ENCODE measurements around the gene CTBP1. TPM values are rescaled to one million over a fixed set of nuclear protein-coding genes. Genes with fewer than 3 reads are reported as not detected.

The CTBP1 gene
- total RNA-seq, 1 donor from 2014 or later = 109 TPM

DNA sequence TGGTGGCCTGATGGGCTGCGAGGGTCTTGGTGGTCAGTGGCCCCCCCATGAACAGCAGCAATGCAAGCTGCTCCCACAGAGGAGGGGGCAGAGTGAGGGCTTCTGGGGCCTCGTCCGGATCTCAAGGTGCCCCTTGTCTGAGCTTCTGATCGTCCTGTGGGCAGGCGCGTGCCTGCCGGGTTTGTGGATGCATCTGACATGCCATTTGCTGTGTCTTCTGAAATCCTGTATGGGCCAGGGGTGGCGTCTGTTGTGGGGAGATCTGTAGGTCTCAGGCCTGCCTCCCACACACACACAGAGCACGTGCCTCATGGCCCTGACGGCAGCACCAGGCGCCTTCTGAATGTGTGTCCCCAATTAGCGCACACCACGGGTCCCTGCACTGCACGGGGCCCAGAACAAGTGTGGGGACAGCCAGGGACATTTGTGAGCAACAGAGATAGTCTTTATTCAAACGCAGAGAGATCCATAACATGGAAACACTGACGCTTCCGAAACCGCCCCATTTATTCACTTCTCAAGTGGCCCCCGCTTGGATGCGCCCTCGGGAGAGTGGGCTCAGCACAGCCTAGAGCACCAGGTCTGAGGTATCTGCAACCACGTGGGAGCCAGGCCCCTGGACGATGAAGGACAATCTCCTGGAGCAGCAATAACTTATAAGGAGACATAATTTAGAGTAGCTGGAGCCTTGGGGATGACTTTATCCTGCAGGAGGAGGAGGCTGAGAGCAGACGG lies 82.3 kb downstream of the CTBP1 start:
- Histone ChIP-seq H3K9me3 (ENCODE audit: control insufficient read depth in 3 of 3, low read length in 3 of 3) (no peaks in the 10 kb centered on the region), H3K4me1 (ENCODE audit: control insufficient read depth in 3 of 3, insufficient read depth in 3 of 3, low read length in 3 of 3) (peaks cover 22 to 35% (median 22%) of the 10 kb centered on the region in 3 donors), H3K27me3 (ENCODE audit: control insufficient read depth in 3 of 3, insufficient read depth in 3 of 3, low read length in 3 of 3) (peaks cover 10 to 13% (median 10%) of the 10 kb centered on the region in 3 donors), H3K27ac (ENCODE audit: low read depth, low read length) (no peak overlapping the region), H3K9ac (ENCODE audit: low read depth in 1 of 3, low read length in 3 of 3) (peak overlapping the region in 2 of 3 donors; percentile 33 to 79), H3K4me3 (ENCODE audit: low read length in 3 of 3) (peak overlapping the region in 2 of 3 donors; percentile 76 to 80), H3K36me3 (ENCODE audit: control insufficient read depth in 3 of 3, insufficient read depth in 3 of 3, low read length in 3 of 3) (peaks cover 0 to 7% (median 0%) of the 10 kb centered on the region in 3 donors)

DNA sequence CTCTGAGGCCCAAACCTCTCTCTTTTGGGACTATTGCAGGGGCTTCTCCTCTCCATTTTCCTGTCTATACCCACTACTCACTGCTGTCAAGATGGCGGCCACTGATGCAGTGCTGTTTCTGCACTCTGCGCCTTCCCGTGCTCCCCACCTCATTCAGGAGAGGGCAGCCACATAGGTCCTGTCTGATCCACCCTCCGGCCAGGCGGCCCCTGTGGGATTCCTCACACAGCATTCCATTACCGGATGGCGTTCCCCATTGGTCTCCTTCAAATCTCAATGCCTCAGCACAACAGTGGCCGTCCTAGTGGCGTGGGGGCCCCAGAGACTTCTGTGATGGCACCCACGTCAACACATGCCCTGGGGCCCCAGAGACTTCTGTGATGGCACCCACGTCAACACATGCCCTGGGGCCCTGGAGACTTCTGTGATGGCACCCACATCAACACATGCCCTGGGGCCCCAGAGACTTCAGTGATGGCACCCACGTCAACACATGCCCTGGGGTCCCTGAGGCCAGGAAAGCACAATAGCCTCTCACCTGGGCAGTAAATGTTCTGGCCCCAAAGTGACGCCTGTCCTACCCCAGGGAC lies 83.9 kb downstream of the CTBP1 start:
- Histone ChIP-seq H3K9ac (ENCODE audit: low read depth in 1 of 3, low read length in 3 of 3) (no peak overlapping the region), H3K9me3 (ENCODE audit: control insufficient read depth in 3 of 3, low read length in 3 of 3) (no peaks in the 10 kb centered on the region), H3K36me3 (ENCODE audit: control insufficient read depth in 3 of 3, insufficient read depth in 3 of 3, low read length in 3 of 3) (peaks cover 0 to 6% (median 0%) of the 10 kb centered on the region in 3 donors), H3K4me3 (ENCODE audit: low read length in 3 of 3) (no peak overlapping the region), H3K27me3 (ENCODE audit: control insufficient read depth in 3 of 3, insufficient read depth in 3 of 3, low read length in 3 of 3) (peaks cover 0 to 4% (median under 1%) of the 10 kb centered on the region in 3 donors), H3K4me1 (ENCODE audit: control insufficient read depth in 3 of 3, insufficient read depth in 3 of 3, low read length in 3 of 3) (peaks cover 17 to 29% (median 19%) of the 10 kb centered on the region in 3 donors), H3K27ac (ENCODE audit: low read depth, low read length) (no peak overlapping the region)

DNA sequence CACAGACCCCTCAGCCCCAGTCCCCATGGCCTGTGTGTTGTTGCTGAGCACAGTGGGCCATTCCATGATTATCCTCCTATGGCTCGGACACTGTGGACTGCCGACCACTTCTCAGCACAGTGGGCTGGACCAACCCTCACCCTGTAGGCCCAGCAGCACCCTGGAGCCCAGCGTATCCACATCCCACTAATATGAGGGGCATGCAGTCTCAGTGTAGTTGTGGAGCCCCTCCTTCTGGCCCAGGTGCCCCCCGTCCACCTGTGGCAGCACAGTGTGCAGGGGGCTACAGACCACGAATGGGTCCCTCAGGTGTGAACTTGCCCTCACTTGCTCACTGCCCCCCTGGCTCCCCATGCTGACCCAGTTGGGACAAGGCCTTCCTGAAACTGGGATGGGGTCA lies 84.5 kb downstream of the CTBP1 start:
- Histone ChIP-seq H3K9ac (ENCODE audit: low read depth in 1 of 3, low read length in 3 of 3) (no peak overlapping the region), H3K27ac (ENCODE audit: low read depth, low read length) (no peak overlapping the region), H3K4me1 (ENCODE audit: control insufficient read depth in 3 of 3, insufficient read depth in 3 of 3, low read length in 3 of 3) (peaks cover 14 to 26% (median 19%) of the 10 kb centered on the region in 3 donors), H3K36me3 (ENCODE audit: control insufficient read depth in 3 of 3, insufficient read depth in 3 of 3, low read length in 3 of 3) (peaks cover 0 to 3% (median 0%) of the 10 kb centered on the region in 3 donors), H3K27me3 (ENCODE audit: control insufficient read depth in 3 of 3, insufficient read depth in 3 of 3, low read length in 3 of 3) (peaks cover 0 to 4% (median 0%) of the 10 kb centered on the region in 3 donors), H3K4me3 (ENCODE audit: low read length in 3 of 3) (no peak overlapping the region), H3K9me3 (ENCODE audit: control insufficient read depth in 3 of 3, low read length in 3 of 3) (no peaks in the 10 kb centered on the region)

DNA sequence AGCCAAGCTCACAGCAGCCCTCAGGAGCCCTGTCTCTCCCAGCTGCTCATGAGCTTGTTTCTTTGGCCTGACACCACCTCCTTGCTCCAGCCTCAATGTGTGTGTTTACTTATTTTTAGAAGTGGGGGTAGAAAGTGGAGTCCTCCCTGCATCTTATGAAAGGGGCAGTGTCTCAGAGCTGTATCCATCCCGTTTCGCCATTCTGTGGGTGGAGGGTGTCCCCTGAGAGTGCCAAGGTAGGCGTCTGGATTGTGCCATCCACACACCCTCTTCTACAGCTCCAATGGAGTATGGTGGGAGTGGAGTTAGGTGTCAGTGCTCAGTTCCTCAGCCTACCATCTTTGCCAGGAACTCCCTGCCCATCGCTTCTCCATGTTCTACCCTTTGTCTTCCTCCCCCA lies 84.9 kb downstream of the CTBP1 start:
- H3K4me3 ChIP-seq (ENCODE audit: low read length in 3 of 3) = no peak overlapping the region
- H3K27ac ChIP-seq (ENCODE audit: low read depth, low read length) = no peak overlapping the region
- peaks cover 0 to 1% (median 0%) of the 10 kb centered on the region in 3 donors for H3K27me3 ChIP-seq (ENCODE audit: control insufficient read depth in 3 of 3, insufficient read depth in 3 of 3, low read length in 3 of 3)
- H3K9me3 ChIP-seq (ENCODE audit: control insufficient read depth in 3 of 3, low read length in 3 of 3) = no peaks in the 10 kb centered on the region
- H3K4me1 ChIP-seq (ENCODE audit: control insufficient read depth in 3 of 3, insufficient read depth in 3 of 3, low read length in 3 of 3) = peaks cover 14 to 23% (median 19%) of the 10 kb centered on the region in 3 donors
- H3K36me3 ChIP-seq (ENCODE audit: control insufficient read depth in 3 of 3, insufficient read depth in 3 of 3, low read length in 3 of 3) = peaks cover 0 to 1% (median 0%) of the 10 kb centered on the region in 3 donors
- H3K9ac ChIP-seq (ENCODE audit: low read depth in 1 of 3, low read length in 3 of 3) = no peak overlapping the region

Other genes with a start within 250 kb of the CTBP1 start
- 54.3 TPM for gene FGFRL1, start 237.5 kb downstream of the CTBP1 start, total RNA-seq
- gene RNF212, start 135.6 kb downstream of the CTBP1 start, total RNA-seq = 3.7 TPM
- gene SPON2, start 76.5 kb downstream of the CTBP1 start, total RNA-seq = 29.2 TPM
- 24.5 TPM for gene MAEA, start 40.8 kb upstream of the CTBP1 start, total RNA-seq
- gene UVSSA, start 98.1 kb upstream of the CTBP1 start, total RNA-seq = 2.6 TPM
- gene NKX1-1, start 157.3 kb upstream of the CTBP1 start, total RNA-seq = not detected